T-cell (primary cell): ENCODE measurements around the gene PP2D1. TPM values are rescaled to one million over a fixed set of nuclear protein-coding genes. Genes with fewer than 3 reads are reported as not detected.
A peak's percentile ranks its signal among the peaks of the same experiment; 100 is the strongest.
"Not testable (repeated sequence)": the region's sequence is repeated elsewhere in the genome, so short reads cannot be mapped to it uniquely, and the experiment has no call there.

Experiments used
- ATAC-seq, 4 experiments: fragments of 200-7000 bp in 3 of 4; fragments of 150-1000 bp in 1 of 4; cut with Tn5 transposase; replicated peaks in 1 of 4; 1 replicate in 3 of 4; 2 replicates in 1 of 4; pipeline ENCODE4 v1.10.0; 2021; ENCODE audit warnings: moderate library complexity in 3 of 4, mild to moderate bottlenecking in 2 of 4, moderate number of reproducible peaks in 1 of 4
- CTCF ChIA-PET, 2 donors: fragments of 300-600 bp; sonication (Branson Sonifier 250); formaldehyde crosslinking; loops; one replicate each; lab custom pipeline; 2022; ENCODE audit warnings: antibody characterized with exemption in 2 of 2; lab: Charles Lee
- POLR2A ChIA-PET, 2 donors: fragments of 300-600 bp; sonication (Branson Sonifier 250); formaldehyde crosslinking; loops; one replicate each; lab custom pipeline; 2022; ENCODE audit warnings: antibody characterized with exemption in 2 of 2; lab: Charles Lee
- DNase-seq, 35 experiments: peaks; one replicate each; pipeline versions ENCODE4 v3.0.0 to v3.0.0-alpha.2; 2013 to 2023
- H3K27ac ChIP-seq: one replicate; pipeline ENCODE4 v1.5.1; 2013; ENCODE audit warnings: low read length
- H3K27me3 ChIP-seq, 2 experiments: replicated peaks in 1 of 2; 1 replicate in 1 of 2; 2 replicates in 1 of 2; pipeline versions ENCODE4 v1.6.1 to v1.7.0; 2013; ENCODE audit warnings: low read length in 1 of 2, mixed read lengths in 1 of 2; ENCODE audit not compliant: control insufficient read depth in 2 of 2, insufficient read depth in 2 of 2; ENCODE audit errors: extremely low read depth in 1 of 2
- H3K36me3 ChIP-seq, 2 donors: 1 replicate in 1 of 2; 2 replicates in 1 of 2; pipeline versions ENCODE4 v1.6.1 to v1.7.0; 2013; ENCODE audit warnings: low read length in 1 of 2; ENCODE audit not compliant: control insufficient read depth in 2 of 2, insufficient read depth in 1 of 2; ENCODE audit errors: extremely low read depth in 1 of 2
- H3K4me1 ChIP-seq, 2 experiments: 1 replicate in 1 of 2; 2 replicates in 1 of 2; pipeline versions ENCODE4 v1.6.1 to v1.7.0; 2013; ENCODE audit warnings: low read length in 2 of 2, mixed read lengths in 1 of 2; ENCODE audit not compliant: insufficient read depth in 2 of 2, control insufficient read depth in 1 of 2; ENCODE audit errors: extremely low read depth in 1 of 2
- H3K4me3 ChIP-seq, 2 donors: 1 replicate in 1 of 2; 2 replicates in 1 of 2; pipeline versions ENCODE4 v1.5.1 to v1.7.0; 2013; ENCODE audit warnings: mild to moderate bottlenecking in 2 of 2, low read length in 1 of 2, moderate library complexity in 1 of 2; ENCODE audit not compliant: control insufficient read depth in 1 of 2; ENCODE audit errors: extremely low read depth in 1 of 2
- H3K9me3 ChIP-seq: 2 replicates; pipeline ENCODE4 v1.7.0; 2013
- H3K27ac Mint-ChIP-seq, 2 donors: one replicate each; pipeline ENCODE4 v1.8.0; 2020 to 2021; ENCODE audit warnings: mild to moderate bottlenecking in 2 of 2, mixed read lengths in 2 of 2
- H3K27me3 Mint-ChIP-seq, 2 donors: one replicate each; pipeline ENCODE4 v1.8.0; 2021 to 2022; ENCODE audit warnings: mixed read lengths in 2 of 2
- H3K36me3 Mint-ChIP-seq: one replicate; pipeline ENCODE4 v1.8.0; 2021; ENCODE audit warnings: mixed read lengths
- H3K4me1 Mint-ChIP-seq, 3 donors: one replicate each; pipeline ENCODE4 v1.8.0; 2020 to 2022; ENCODE audit warnings: mixed read lengths in 3 of 3, mild to moderate bottlenecking in 1 of 3
- H3K4me3 Mint-ChIP-seq, 3 donors: one replicate each; pipeline ENCODE4 v1.8.0; 2020 to 2022; ENCODE audit warnings: mild to moderate bottlenecking in 3 of 3, mixed read lengths in 3 of 3, moderate library complexity in 3 of 3
- H3K9me3 Mint-ChIP-seq, 3 donors: one replicate each; pipeline ENCODE4 v1.8.0; 2020 to 2022; ENCODE audit warnings: mixed read lengths in 3 of 3
- WGBS: methylation state at CpG from one replicate; pipeline ENCODE4 v1.1.5; 2013; ENCODE audit warnings: missing lambda C conversion rate; ENCODE audit not compliant: insufficient coverage; 5-methylcytosine and 5-hydroxymethylcytosine counted together
- total RNA-seq, 35 experiments: library from RNA in 6 of 35; stranded (reverse) in 6 of 35; fragments of 120-200 nt in 1 of 35; gene quantifications; one replicate each; pipeline versions ENCODE4 v1.2.1 to v1.2.4 and lab custom pipeline; 2013 to 2026

Gene PP2D1
- total RNA-seq, 5 donors from 2014 or later (not counting 1 experiment from before 2014, with no cell fraction given), result not detected

GRCh38 chr3:19957354-19957753 is 54.7 kb downstream of the PP2D1 start:
- DNase-seq, CTCF ChIA-PET, H3K4me3 ChIP-seq, H3K27ac Mint-ChIP-seq, H3K27me3 Mint-ChIP-seq, H3K27ac ChIP-seq, ATAC-seq, H3K27me3 ChIP-seq, H3K9me3 Mint-ChIP-seq, H3K9me3 ChIP-seq, H3K4me3 Mint-ChIP-seq: not testable (repeated sequence)
- Histone ChIP-seq H3K36me3 (peaks cover 0 to 21% of the 10 kb centered on the region in 2 donors), H3K4me1 (peaks cover 3 to 24% of the 10 kb centered on the region in 2 experiments)
- Mint-ChIP-seq H3K36me3 (peaks cover 49% of the 10 kb centered on the region), H3K4me1 (peaks cover 69 to 89% (median 83%) of the 10 kb centered on the region in 3 donors)
- no CpG with 5 or more reads among the region's 9 CpGs for WGBS
- POLR2A ChIA-PET, result interaction anchor here (0.5 to 1.4 kb wide), 4 partner anchors 9 to 24 kb away, joined by 3 to 5 read pairs (median 4); no protein-coding TSS in a partner anchor

GRCh38 chr3:19954676-19955075 is 57.4 kb downstream of the PP2D1 start:
- no peaks in the 10 kb centered on the region for H3K9me3 ChIP-seq
- CTCF ChIA-PET, result no interaction called here
- POLR2A ChIA-PET, result interaction anchor here in 1 of 2 donors (0.6 kb wide), 1 partner anchor 13 kb away, joined by 3 read pairs; no protein-coding TSS in a partner anchor
- H3K4me3 Mint-ChIP-seq, result no peak overlapping the region
- H3K27ac Mint-ChIP-seq, result no peak overlapping the region
- 100% methylated on average over 1 of the region's 4 CpGs for WGBS
- H3K36me3 ChIP-seq, result peaks cover 0 to 31% of the 10 kb centered on the region in 2 donors
- H3K36me3 Mint-ChIP-seq, result peaks cover 45% of the 10 kb centered on the region
- H3K4me1 ChIP-seq, result peaks cover 5 to 30% of the 10 kb centered on the region in 2 experiments
- peaks cover 68 to 84% (median 78%) of the 10 kb centered on the region in 3 donors for H3K4me1 Mint-ChIP-seq
- H3K27ac ChIP-seq, result no peak overlapping the region
- DNase-seq (no peak), ATAC-seq (no peak)
- no peaks in the 10 kb centered on the region for H3K9me3 Mint-ChIP-seq
- H3K4me3 ChIP-seq, result no peak overlapping the region
- no peaks in the 10 kb centered on the region for H3K27me3 ChIP-seq
- H3K27me3 Mint-ChIP-seq, result no peaks in the 10 kb centered on the region

GRCh38 chr3:19950316-19950715 is 61.7 kb downstream of the PP2D1 start:
- ATAC-seq (no peak), DNase-seq (no peak)
- peaks cover 70 to 78% (median 71%) of the 10 kb centered on the region in 3 donors for H3K4me1 Mint-ChIP-seq
- ChIA-PET POLR2A (interaction anchor here (0.7 to 1.2 kb wide), 3 partner anchors 92 to 236 kb away, joined by 3 to 7 read pairs (median 4); partner anchors contain the start of gene SGO1 (in 2 of the 2)), CTCF (interaction anchor here in 1 of 2 donors (0.6 kb wide), 1 partner anchor 154 kb away, joined by 3 read pairs; no protein-coding TSS in a partner anchor)
- Histone ChIP-seq H3K27ac (no peak overlapping the region), H3K4me3 (no peak overlapping the region), H3K4me1 (peaks cover 13 to 31% of the 10 kb centered on the region in 2 experiments), H3K27me3 (no peaks in the 10 kb centered on the region), H3K9me3 (no peaks in the 10 kb centered on the region), H3K36me3 (peaks cover 0 to 18% of the 10 kb centered on the region in 2 donors)
- 73% methylated on average over 2 of the region's 2 CpGs for WGBS
- no peak overlapping the region for H3K4me3 Mint-ChIP-seq
- no peaks in the 10 kb centered on the region for H3K27me3 Mint-ChIP-seq
- no peaks in the 10 kb centered on the region for H3K9me3 Mint-ChIP-seq
- peaks cover 27% of the 10 kb centered on the region for H3K36me3 Mint-ChIP-seq
- H3K27ac Mint-ChIP-seq, result no peak overlapping the region

GRCh38 chr3:19948226-19948591 is 63.9 kb downstream of the PP2D1 start:
- H3K4me1 ChIP-seq, result peaks cover 13 to 23% of the 10 kb centered on the region in 2 experiments
- peak overlapping the region; percentile 96 for H3K27ac ChIP-seq
- Mint-ChIP-seq H3K27ac (peak overlapping the region; percentile 97 to 99), H3K36me3 (peaks cover 17% of the 10 kb centered on the region), H3K4me1 (peaks cover 54 to 67% (median 62%) of the 10 kb centered on the region in 3 donors), H3K9me3 (no peaks in the 10 kb centered on the region), H3K4me3 (peak overlapping the region; percentile 95 to 100 (median 99)), H3K27me3 (no peaks in the 10 kb centered on the region)
- ChIA-PET POLR2A (interaction anchor here (0.6 to 1.1 kb wide), 6 partner anchors 9 to 248 kb away, joined by 3 to 13 read pairs (median 6); partner anchors contain the start of genes KAT2B (in 1 of the 2) and SGO1 (in 1 of the 2)), CTCF (interaction anchor here (0.6 to 1.3 kb wide), 3 partner anchors 43 to 133 kb away, joined by 3 read pairs; partner anchors contain the start of gene KAT2B (in 1 of the 2))
- ATAC-seq (no peak), DNase-seq (no peak)
- no peaks in the 10 kb centered on the region for H3K27me3 ChIP-seq
- WGBS, result no CpG with 5 or more reads among the region's 2 CpGs
- H3K4me3 ChIP-seq, result peak overlapping the region in 1 of 2 donors; percentile 98
- H3K9me3 ChIP-seq, result no peaks in the 10 kb centered on the region
- peaks cover 0 to 11% of the 10 kb centered on the region in 2 donors for H3K36me3 ChIP-seq

GRCh38 chr3:19947549-19948225 is 64.4 kb downstream of the PP2D1 start:
- 1% methylated on average over 25 of the region's 30 CpGs for WGBS
- ATAC-seq, result peak; percentile 8 to 35 (median 14)
- no peaks in the 10 kb centered on the region for H3K9me3 ChIP-seq
- ChIA-PET CTCF (interaction anchor here (0.6 to 1.0 kb wide), 2 partner anchors 43 to 92 kb away, joined by 3 read pairs; partner anchors contain the start of gene KAT2B (in 1 of the 2)), POLR2A (interaction anchor here (0.5 to 1.1 kb wide), 7 partner anchors 9 to 248 kb away, joined by 3 to 13 read pairs (median 5); partner anchors contain the start of genes KAT2B (in 1 of the 2) and SGO1 (in 1 of the 2))
- peaks cover 0 to 11% of the 10 kb centered on the region in 2 donors for H3K36me3 ChIP-seq
- peak overlapping the region; percentile 78 to 98 for H3K4me3 ChIP-seq
- peak overlapping the region; percentile 95 to 100 (median 99) for H3K4me3 Mint-ChIP-seq
- peaks cover 54 to 63% (median 58%) of the 10 kb centered on the region in 3 donors for H3K4me1 Mint-ChIP-seq
- peaks cover 13 to 23% of the 10 kb centered on the region in 2 experiments for H3K4me1 ChIP-seq
- DNase-seq, result peak; percentile 20 to 67 (median 49)
- H3K27ac Mint-ChIP-seq, result peak overlapping the region; percentile 97 to 99
- peak overlapping the region; percentile 96 for H3K27ac ChIP-seq
- H3K27me3 ChIP-seq, result no peaks in the 10 kb centered on the region
- H3K36me3 Mint-ChIP-seq, result peaks cover 16% of the 10 kb centered on the region
- H3K27me3 Mint-ChIP-seq, result no peaks in the 10 kb centered on the region
- H3K9me3 Mint-ChIP-seq, result no peaks in the 10 kb centered on the region
